ENCODE measurements around the gene PRG3. TPM values are rescaled to one million over a fixed set of nuclear protein-coding genes. Genes with fewer than 3 reads are reported as not detected.

The PRG3 gene
- total RNA-seq, 1 donor from 2014 or later, result not detected

DNA sequence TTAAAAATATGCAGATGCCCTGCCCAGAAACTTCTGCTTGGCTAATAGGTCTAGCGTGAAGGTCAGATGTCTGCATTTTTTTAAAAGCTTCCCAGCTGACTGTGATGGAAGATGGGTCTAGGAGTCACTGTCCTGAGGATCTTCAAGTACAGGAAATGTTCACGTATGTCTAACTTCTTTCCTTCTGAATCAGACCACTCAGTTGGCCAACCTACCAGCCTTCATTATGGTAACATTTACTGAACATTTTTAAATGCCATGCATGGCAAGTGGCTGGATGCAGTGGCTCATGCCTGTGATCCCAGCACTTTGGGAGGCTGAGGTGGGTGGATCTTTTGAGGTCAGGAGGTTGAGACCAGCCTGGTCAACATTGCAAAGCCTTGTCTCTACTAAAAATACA, 10.6 kb upstream of the PRG3 start:
- DNase-seq (ENCODE audit: extremely low read depth, low read depth, low spot score), result no peak

DNA sequence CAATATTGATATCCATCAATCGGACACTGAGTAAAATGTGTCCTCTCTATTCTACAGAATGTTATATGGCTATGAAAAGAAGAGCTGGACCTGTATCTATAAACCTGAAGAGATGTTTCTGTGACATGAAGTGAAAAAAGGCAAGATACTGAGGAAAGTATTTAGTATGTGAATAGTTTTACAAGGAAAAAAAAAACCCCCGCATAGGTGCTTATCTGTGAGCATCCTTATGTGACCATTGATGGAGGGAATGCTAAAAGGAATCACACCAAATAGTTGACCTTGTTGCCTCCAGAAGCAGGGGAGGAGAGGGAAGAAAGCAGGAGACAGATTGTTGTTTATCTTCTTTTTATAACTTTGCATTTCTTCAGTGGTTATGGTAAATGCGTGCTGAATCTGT, 10.2 kb upstream of the PRG3 start:
- no peak for DNase-seq (ENCODE audit: extremely low read depth, low read depth, low spot score)

DNA sequence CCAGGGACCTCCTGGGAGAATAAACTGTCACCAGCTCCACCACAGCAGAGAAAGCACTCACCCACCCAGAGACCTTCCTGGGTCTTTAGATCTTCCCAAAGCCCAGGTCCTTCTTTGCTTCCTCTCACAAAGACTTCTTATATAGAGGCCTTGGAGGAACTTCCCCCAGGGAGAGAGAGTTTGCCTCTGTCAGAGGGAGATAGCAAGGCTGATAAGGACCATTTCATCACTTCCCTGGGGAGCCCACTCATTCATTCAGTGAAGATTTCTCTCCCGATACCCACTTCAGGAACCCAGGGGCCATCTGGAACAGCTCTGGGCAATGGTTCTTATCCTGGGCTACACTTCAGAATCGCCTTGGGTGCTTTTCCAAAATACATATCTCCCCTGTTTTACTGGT, 9.6 kb upstream of the PRG3 start, which contains the start of gene PRG2:
PRG2 (minus strand) TSS at position 116 of the 400 bp plus-strand sequence. CDS start 706 bp downstream, outside the sequence.
- DNase-seq (ENCODE audit: extremely low read depth, low read depth, low spot score), result no peak

DNA sequence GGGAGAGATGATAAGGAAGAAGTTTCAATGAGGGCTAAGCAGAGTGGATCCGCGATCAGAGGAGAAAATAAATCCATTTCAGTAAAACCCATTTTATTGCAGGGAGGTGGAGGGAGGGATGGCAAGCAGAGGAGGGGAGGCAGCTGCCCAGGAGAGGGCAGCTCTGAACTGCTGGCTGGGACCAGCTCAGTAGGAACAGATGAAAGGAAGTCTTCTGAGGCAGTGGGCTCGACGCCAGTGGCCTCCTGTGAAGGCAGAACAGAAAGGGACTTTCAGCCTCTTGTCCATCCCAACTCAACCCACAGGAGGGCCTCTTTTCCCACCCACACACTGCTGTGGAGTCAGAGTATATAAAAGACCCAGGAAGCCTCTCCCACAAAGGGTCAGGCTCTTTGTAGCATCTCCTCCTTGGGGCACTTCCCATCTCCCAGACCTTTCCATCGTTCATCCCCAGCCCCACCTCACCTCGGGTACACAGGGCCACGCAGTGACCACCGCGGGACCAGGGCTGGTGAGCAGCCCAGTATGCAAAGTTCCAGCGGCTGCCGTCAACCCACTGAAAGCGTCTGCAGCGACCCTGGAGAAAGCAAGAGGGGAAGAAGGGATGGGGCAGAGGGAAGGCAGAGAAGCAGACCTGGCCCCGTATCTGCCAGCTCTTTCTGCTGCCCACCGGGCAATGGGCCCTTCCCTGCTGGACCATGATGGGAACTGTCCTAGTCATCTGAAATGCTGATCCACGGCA, 6.5 kb upstream of the PRG3 start:
- no peak for DNase-seq (ENCODE audit: extremely low read depth, low read depth, low spot score)

DNA sequence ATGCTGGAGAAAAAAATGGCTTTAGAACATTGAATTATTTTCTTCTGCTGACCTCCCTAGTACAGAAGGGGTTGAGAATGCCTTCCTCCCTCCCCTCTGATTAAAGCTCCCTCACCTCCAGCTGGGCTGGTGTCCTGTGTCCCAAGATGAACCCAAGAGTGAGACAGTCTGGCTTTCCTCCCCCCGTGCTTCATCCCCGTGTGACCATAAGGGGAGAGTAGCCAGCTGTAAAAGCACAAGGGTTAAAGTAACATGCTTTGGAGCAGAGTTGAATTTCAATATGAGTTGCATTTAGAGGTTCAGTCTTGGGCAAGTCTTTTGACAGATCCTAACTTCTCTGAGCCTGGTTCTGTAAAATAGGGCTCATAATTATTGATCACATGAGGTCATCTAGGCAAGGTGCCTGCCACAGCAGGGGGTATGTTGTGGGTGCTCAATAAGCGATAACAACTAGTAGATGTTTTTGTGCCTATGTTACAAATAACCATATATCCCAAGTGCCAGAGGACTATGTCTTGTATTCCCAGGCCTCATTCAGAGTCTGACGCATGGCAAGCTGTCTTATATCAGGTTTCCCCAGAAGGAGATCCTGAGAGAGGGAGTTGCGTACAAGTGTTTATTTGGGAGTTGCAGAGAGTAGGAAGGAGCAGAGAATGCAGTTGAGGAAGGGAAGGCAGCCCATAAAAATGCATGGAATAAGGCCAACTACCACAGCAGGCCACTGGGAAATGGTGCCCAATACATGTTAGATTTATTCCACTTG, 5.4 kb upstream of the PRG3 start:
- no peak for DNase-seq (ENCODE audit: extremely low read depth, low read depth, low spot score)

DNA sequence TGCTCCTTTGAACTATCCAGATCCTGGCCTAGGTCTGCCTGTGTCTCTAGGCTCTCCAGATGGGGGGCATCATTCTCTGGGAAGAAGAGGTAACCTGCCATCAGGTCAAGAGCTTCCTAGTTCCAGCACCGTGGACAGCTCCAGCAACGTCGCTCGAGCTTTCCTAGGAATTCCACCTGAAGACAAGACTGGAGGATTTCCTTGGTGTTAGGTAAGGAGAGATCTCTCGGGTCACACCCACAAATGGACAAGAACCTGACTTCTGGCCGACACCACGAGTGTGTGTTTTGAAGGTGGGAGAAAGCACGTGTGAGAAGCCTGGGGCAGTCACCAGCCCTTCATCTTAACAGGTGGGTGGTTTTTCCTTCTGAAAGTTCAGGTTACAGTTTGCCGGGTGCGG, 1.2 kb downstream of the PRG3 start:
- DNase-seq (ENCODE audit: extremely low read depth, low read depth, low spot score), result no peak

DNA sequence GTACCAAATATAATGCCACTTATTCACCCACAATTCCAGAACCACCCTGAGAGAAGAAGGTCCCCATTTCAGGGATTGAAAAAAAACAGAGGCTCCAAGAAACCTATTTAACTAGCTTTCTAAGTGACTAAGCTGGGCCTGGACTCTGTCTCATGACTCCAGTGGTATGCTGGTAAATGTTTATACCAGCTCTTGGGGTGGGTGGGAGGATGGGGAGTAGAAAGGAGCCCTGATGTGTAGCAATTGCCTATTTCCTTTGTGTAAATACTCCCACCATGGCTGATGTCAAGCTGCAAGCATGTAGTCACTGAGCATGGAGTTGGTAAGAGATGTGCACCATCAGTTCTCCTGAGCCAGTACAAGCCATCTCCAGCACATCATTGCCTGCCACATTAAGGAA, 2.8 kb downstream of the PRG3 start:
- DNase-seq (ENCODE audit: extremely low read depth, low read depth, low spot score), result no peak

DNA sequence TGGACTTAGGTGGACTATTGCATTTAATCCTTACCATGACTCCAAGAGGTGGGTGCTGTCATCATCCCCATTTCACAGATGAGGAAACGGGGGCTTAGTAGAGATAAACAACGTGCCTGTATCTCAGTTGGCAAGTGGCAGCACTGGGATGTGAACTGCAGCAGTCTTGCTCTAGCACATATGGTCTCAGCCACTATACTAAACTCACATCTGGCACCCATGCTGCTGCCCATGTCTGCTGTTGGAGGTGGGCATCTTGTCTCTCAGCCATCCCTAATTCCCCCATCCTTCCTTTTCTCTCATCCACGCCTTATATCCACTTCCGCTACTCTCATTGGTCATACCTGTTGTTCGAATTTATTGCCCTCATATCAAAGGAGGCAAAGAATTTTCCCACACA, 3.8 kb downstream of the PRG3 start:
- DNase-seq (ENCODE audit: extremely low read depth, low read depth, low spot score), result no peak

DNA sequence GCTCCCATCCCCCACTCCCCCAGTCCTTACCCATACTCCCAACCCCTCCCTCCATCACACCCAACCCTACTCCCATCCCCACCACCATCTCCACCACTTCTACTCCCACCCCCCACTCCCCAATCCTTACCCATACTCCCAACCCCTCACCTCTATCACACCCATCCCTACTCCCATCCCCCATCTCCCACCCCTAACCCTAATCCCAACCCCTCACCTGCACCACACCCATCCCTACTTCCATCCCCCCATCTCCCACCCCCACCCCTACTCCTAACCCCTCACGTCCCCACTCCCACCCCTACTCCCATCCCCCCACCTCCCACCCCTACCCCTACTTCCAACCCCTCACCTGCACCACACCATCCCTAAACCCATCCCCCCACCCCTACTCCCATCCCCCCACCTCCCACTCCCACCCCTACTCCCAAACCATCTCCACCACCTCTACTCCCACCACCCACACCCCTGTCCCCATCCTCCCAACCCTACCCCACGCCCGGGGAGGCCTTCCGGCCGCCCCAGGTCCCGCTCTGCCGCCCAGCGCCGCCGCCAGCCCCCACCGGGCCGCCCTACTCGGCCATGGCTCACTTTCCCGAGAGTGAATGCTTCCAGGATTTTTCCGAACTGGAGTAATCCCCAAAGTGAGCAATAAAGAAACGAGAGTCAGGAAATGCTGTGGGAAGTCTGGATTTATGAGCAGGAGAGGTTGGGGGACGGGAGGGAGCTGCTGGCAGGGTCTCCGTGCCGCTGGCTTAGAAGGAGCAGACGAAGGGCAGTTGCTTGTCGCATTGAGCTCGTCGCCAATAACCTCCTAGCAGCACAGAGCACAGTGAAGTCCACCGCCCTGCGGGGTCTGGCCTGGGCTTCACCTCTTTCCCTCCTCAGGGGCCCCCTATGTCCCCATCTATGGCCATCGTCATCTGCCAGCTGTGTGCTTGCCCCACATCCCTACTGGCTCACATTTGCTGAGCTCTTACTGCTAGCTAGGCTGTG, 4.6 kb downstream of the PRG3 start:
- no peak for DNase-seq (ENCODE audit: extremely low read depth, low read depth, low spot score)

DNA sequence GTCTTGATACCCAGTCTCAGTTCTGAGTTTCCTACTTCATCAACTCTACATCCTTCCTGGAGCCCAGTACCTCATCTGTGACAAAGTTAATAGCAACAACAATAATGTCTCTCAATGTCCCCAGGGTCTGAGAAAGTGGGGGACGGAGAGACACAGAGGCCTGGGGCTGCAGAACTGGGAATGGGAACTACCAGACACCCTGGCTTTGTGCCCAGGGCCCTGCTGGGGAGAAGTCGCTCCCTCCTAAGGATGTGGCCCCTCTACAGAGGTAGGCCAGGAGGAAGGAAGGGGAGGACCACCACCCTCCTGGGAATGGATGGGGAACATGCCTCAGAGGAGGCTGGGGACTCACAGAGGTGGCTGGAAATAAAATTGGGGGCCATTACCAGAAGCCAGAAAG, 5.5 kb downstream of the PRG3 start:
- no peak for DNase-seq (ENCODE audit: extremely low read depth, low read depth, low spot score)

DNA sequence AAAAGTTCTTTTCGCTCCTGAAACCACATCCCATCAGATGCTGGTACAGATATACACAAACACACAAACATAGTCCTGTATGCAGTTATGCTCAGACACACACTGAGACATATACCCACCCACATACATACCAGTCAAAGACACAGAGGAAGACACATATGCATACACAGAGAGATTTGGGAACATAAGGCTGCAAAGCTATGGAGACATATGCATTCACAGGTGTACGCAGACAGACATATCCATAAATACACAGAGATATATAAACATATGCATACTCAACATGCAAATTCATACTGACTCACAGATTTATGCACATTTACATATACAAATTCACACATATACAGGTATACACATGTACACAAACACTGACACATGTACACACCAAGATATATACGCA, 6.0 kb downstream of the PRG3 start:
- DNase-seq (ENCODE audit: extremely low read depth, low read depth, low spot score), result no peak

DNA sequence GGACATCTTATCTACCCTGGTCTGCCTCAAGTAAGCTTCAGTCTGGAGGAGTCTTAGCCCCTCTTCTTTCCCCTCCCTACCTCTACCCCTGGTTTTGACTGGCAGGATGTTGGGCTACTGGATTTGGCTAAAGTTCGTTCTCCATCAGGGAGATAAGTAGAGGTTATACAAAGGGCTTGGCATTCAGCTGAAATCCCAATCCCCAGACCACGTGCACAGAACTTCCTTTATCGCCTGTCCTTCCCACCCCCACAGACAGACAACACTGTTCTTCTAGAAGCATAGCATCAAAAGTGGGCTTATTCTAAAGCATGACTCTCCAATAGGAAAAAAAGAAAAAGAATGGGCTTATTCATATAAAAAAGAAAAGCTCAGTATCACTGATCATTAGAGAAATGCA, 7.8 kb downstream of the PRG3 start:
- DNase-seq (ENCODE audit: extremely low read depth, low read depth, low spot score), result no peak

DNA sequence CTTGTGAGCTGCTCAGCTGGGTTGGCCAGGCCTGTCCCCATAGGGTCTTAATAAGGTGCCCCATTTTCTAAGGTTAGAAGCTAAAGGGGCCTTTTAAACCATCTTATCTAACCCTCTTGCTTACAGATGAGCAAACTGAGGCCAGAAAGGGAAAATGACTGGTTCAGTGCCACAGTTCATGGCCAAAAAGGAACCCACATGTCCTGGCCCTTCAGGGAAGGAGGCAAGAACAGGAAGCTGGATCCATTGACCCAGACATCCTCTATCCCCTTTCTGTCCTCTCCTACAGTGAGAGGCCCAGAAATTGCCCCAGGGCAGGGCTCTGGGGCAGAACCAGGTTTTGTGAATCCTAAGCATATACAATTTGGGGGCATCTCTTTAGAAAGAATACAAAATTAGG, 10.0 kb downstream of the PRG3 start:
- no peak for DNase-seq (ENCODE audit: extremely low read depth, low read depth, low spot score)

DNA sequence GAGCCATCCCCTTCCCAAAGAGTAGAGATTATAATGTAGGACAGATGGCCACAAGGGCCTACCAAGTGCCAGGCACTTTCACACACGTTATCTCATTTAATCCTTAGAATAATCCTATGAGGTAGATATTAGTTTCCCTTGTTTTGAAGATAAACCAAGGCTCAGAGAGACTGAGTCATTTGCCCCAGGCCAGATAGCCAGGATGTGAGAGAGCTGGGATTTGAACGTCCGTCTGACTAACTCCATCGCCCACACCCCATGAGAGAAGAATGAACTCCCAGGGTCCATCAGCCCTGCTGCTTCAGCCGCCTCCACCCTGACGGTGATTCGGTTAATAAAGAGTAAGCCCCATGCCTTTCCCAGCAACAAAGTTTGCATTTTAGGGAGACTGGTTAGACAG, 10.7 kb downstream of the PRG3 start:
- no peak for DNase-seq (ENCODE audit: extremely low read depth, low read depth, low spot score)

DNA sequence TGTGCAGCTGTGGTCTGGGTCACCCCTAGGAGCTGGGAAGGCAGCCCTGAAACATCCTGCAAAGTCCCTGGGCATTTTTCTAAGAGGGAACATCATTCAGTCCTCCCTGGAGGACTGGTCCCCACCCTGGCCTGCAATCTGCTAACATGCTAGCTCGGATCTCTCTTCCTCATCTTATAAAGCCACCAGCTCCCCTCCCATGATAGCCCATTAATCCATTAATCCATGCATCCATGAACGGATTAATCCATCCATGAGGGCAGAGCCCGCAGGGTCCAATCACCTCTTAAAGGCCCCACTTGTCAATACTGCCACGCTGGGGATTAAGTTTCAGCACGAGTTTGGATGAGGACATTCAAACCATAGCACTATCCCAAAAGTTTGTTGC, 12.1 kb downstream of the PRG3 start:
- no peak for DNase-seq (ENCODE audit: extremely low read depth, low read depth, low spot score)

DNA sequence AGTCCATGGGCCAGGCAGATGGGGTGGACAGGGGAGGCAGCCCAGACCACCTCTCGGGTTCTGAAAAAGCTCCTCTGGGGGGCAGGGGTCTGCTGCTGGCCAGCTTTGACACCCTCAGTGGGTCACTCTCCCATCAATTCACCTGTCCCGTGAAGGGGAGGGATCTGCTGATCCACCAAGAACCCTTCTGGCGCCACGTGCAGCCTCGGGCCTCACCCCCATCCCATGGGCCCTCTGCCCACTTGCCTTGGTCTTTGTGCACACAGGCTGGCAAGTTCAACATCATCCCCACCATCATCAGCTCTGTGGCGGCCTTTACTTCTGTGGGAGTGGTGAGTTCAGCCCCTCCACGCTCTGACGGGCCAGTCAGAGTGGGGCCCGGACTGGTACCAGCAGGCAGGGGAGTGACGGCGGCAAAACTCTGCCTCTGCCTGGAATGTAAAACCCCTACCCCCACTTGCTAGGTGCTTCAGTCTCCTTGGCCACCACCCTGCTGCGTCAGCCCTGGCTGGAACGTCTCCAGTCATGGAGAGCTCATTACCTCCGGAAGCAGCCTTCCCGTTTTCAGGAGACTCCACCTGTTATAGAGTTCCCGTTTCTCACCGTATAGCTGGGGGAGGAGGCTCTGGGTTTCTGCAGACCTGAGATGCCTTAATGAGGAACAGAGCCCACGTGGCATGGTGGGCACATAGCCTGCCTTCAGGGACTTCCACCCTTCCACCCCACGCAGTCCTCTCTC, 12.7 kb downstream of the PRG3 start:
- DNase-seq (ENCODE audit: extremely low read depth, low read depth, low spot score), result no peak

DNA sequence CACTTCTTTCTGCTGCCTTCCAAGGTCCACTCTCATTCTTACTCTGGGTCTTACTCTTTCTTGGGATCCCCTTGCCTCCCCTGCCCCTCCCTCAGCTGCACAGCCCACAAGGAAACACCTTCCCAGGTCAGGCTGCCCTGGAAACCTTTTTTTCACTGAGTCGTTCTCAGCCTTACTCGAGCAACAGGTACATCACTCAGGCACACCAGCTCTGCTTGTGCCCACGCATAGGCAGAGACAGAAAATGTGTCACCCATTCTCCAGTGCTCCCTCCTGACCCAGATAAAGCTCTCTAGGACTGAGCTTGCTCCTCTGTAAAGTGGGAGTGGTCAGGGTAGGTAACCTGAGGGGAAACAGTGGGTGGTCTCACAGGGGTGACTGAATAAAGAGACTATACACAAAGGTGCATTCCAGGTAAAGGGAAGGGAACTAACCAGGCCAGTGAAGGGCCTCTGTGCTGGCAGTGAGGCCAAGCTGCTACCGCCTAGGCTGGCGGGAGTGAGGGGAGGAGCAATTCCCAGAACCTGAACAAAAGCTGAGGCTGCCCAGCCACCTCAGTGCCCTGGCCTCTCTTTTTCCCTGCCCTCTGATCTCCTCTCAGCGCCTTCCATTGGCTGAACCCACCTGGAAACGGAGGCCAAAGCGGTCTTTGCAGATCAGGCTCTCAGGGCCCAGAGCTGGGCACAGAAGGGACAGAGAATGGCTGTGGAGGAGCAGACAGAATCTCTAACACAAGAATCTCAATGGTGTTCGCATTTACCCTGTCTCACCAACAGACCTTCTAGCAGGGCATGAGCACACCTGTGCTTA, 15.9 kb downstream of the PRG3 start:
- no peak for DNase-seq (ENCODE audit: extremely low read depth, low read depth, low spot score)

DNA sequence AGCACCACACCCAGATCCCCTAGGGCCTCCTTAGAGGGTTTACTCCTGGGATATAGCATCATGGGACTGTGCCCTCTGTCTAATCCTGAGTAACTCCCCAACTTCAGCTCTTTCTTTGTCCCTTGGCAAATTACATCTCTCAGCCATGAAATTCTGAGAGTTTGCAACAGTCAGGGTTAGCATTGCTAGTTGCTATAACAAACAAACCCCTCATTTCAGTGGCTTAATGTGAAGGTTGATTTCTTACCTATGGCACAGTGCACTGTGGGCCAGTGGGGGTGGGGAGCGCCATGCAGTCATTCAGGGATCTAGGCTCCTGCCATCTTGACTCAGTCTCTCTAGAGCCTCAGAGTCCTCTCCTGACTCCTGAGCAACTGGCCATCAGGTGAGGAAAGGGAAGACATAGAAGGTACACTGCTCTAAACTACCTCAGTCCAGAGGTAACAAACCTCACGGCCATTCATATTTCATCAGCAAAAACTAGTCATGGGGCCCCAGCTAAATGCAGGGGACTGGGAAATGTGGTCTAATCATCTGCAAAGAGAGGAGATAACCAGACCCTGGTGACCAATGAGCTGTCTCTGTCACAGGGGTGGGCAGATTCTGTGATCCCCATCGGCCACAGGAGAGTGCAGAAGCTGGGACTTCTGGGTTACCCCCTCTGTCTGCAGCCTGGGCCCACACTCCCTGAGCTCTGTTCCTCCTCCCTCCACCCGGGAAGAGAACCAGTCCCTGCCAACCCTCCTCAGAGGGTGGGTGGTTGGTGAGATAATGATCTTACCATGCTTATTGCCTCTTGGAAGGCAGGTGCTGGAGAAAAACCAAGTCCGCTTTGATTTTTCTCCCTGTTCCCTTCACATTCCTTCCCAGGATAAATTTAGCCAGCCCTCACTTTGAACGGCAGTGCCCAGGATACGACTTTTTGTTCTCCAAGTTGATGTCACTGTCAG, 17.5 kb downstream of the PRG3 start:
- no peak for DNase-seq (ENCODE audit: extremely low read depth, low read depth, low spot score)

DNA sequence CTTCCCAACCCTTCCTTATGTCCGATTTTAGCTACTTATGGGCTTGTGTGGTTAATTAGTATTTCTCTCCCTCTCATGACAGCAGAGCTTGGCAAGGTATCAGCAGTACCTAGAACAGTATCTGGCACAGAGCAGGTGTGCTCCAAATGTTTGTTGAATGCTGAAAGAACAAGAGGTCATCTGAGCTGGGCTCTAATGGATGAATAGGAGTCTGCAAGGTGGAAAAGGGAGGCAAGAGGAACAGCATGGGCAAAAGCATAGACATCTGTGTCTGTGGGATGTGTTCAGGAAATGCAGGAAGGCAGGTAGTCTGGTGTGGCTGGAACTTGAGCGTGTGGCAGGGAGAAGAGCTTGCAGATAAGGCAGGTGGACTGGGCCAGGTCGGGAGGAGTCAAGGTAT, 19.0 kb downstream of the PRG3 start:
- no peak for DNase-seq (ENCODE audit: extremely low read depth, low read depth, low spot score)
